COLO668 (cell line): ENCODE measurements around the gene MISFA.
"Not testable (repeated sequence)": the region's sequence is repeated elsewhere in the genome, so short reads cannot be mapped to it uniquely, and the experiment has no call there.

Experiments used
- DNase-seq: peaks from one replicate; lab custom pipeline; 2025; ENCODE audit not compliant: unreplicated experiment; lab: John Stamatoyannopoulos, UW

MISFA gene

DNA sequence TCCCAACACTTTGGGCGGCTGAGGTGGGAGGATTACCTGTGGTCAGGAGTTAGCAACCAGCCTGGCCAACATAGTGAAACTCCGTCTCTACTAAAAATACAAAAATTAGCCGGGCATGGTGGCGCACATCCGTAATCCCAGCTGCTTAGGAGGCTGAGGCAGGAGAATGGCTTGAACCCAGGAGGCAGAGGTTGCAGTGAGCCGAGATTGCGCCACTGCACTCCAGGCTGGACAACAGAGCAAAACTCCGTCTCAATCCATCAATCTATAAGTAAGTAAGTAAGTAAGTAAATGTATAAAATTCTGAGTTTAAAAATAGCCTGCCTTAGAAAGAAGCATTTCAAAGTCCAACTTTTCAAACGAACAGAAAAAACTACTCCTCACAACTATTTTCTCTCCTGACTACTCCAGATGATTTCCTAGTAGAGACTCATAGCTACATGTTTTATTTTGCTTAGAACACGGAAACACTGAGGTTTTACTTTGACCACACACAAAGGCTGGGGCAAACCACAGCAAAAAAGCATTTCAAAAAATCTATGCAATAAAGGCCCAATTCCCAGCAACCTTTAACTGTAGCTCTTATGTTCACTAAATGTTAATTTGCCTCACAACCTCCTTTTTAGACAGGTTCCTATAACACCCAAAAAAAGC lies 18.2 kb downstream of the MISFA start:
- no peak for DNase-seq

DNA sequence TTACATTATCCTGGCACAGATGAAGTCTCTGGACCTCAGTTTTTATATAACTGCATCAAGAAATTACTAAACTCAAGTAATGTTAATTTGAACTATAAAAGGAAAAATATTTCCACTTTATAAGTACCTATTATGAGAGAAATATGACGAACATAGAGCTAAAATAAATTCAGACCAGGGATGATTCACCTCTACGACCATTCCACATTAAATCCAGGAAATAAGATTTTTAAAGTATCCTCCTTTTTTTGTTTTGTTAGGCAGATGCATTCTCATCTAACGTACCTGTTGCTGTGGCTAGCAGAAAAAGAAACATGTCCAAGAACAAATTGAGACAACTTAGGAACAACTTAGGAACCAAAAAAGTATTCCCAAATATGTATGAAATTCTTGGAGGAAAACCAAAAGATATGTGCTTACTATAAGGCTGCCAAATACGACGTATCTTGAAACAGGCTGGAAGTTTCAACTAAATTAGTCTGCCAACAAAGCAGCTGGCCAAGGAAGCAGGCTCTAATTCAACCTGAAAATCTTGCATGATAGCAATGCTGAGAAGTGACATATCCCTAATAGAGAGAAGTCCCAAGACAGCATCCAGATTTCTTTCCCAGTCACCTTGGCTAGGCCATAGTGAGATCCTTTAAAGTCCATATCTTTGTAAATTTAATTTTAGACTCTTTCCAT lies 18.9 kb downstream of the MISFA start:
- DNase-seq = no peak

DNA sequence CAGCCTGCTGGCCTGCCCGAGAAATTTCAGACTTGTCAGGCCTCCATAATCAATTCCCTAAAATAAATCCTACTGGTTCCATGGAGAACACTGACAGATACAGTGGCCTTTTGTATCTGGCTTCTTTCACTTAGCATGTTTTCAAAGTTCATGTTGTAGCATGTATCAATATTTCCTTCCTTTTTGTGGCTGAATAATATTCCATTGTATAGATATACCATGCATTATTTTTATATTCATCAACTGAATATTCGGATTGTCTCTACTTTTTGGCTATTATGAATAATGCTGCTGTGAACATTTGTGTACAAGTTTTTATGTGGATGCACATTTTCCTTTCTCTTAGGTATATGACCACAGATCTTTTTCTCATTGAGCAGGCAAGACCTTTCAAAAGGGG lies 24.1 kb downstream of the MISFA start:
- no peak for DNase-seq

DNA sequence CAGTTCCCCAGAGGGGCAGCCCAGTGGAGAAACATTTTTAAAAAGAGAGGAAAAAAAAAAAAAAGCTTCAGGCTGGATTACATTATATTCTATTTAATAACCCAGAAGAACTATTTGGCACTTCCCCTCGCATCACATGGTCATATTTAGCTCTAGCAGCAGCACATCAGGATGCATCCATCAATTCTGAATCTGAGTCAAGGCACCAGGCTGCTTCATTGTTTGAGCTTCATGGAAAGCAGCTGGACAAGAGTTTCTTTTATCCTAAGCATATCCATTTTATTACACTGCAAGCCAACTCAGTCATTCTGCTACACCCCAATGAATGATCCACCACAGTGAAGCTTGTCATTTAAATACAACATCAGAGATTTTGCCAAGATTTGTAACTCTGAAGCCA lies 24.6 kb downstream of the MISFA start:
- DNase-seq = no peak

DNA sequence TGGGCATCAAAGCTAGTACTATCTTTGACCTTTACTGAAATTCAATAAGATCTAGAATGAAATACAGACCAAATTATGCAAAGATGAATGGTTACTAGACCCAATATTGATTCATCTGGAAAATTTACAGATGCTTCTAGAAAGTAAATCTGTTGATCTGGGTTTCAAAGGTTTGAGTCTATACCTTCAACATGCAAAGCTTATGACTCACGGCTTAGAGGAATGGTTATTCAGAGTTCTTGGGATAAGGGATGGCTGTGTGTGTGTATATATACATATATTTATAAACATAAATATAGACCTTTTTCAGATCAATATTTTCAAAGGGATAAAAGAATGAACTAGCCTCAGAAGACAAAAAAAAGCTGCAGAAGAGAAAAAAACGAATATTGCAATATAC lies 33.3 kb downstream of the MISFA start:
- DNase-seq = no peak

DNA sequence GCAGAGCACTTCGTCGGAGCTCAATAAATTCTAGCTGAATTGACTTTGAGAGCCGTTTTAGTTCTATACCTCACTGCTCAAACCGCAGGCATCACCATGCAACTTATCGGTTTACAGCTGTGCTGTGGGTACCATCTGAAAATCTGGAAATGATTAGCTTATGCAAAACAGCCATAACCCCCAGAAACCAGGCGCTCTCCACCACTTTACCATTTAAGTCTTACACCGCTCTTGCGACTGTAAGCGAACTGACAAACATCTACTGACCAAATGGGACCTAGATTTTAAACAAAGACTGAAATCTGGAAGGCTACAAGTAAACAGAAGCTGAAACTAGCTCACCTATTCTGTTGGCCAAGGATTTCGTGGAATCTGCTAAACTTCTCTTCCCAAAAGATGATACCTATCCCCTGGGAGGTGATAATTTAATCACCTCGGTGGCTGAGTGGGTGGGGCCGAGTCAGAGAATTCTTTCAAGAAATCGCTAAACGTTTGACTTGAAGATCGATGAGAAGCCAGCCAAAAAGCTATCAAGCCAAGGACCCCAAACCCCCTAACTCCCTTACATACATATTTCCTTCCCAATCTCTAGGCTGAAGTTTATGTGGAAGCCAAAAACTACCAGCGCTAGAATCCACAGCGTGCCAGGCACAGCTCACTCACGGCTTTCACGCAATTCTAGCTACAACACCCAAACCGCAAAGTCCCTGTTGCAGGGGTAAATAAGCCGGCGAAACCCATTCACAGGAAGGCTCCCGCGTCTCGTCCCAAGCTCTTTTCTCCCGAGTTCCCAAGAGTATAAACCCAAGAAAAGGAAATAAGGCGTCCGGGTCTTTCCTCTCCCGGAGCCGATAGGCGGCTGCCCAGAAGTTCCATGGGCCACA lies 33.9 kb downstream of the MISFA start:
- no peak for DNase-seq

DNA sequence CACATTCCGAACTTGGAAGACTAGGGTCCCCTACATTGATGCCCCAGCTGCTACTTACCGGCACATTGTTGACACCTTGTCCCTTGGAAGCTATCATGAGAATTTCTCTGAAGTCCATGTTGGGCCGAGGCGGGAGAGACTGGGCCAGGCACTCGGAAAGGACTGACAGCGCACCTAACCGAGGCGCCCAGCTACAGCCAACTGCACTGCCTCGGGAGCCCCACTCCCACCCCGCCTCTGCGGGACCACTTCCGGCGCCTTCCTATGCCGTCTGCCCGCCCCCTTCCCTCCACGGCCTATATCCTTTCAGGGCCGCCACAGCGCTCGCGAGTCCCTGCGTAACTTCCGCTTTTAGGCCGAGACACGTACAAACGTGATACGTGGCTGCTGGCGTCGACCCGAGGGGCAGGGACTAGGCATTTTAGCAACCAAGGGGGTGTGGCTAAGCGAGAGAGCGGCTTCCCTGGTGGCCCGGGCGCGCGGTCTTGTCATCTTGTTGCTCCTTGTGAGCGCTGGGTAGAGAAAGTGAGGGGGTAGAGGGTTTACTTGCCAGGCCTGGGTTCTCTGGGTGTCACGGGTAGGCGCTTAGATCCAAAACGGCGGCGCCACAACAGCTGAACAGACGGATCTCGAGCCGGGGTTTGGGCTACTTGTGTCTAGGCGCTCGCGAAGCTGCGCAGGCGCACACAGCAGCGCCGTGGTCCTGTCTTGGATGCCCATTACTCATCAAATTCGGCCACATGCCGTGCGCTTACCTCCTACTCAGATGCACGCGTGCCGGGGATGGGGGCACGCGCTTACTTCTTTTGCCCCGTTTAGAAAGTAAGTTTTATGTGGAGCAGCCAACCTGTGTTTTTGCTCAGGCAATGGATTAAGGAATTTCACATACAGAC lies 34.8 kb downstream of the MISFA start, which contains the start of gene SPTY2D1:
Gene SPTY2D1 (minus strand): TSS at position 203 of the 893 bp plus-strand sequence. CDS start 85 bp downstream, at position 118.
- DNase-seq = peak; percentile 98

DNA sequence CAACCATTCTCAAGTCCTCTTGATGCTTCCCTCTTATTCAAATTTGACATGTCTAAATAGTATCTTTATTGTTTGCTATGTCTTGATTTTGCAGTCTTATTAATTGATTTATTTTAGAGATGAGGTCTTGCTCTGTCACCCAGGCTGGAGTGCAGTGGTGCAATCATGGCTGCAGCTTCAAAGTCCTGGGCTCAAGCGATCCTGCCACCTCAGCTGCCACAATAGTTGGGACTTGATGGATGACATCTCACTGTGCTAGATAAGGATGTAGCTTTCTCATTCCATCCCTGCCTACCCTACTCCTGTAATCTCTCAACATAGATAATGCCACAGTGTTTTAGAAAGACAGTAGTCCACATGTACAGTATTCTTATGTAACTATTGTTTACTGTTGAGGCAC lies 42.1 kb downstream of the MISFA start:
- DNase-seq = no peak

DNA sequence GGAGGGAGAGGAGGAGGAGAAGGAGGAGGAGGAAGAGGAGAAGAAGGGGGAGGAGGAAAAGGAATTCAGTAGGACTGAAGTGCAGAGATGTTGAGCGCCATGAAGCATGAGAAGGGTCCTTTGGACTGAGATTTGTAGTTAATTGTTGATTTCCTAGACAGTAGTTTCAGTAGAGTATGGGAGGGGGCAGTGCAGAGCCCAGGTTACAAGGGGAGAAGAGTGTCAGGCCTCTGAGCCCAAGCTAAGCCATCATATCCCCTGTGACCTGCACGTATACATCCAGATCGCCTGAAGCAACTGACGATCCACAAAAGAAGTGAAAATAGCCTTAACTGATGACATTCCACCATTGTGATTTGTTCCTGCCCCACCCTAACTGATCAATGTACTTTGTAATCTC lies 43.4 kb downstream of the MISFA start:
- not testable (repeated sequence) for DNase-seq

DNA sequence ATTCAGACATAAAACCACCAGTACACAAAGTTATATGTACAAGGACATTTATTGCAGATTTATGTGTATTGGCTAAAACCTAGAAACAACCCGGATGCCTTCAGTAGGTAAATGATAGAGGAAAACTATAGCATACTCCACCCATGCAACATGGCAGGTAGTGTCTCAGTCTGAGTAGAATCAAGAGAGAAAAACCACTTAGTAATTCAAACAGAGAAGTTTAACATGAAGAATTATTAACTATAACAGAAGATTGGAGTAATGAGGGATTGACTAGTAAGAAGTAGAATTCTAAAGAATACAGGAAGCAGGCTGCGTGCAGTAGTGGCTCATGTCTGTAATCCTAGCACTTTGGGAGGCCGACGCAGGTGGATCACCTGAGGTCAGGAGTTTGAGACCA lies 50.8 kb downstream of the MISFA start:
- no peak for DNase-seq

DNA sequence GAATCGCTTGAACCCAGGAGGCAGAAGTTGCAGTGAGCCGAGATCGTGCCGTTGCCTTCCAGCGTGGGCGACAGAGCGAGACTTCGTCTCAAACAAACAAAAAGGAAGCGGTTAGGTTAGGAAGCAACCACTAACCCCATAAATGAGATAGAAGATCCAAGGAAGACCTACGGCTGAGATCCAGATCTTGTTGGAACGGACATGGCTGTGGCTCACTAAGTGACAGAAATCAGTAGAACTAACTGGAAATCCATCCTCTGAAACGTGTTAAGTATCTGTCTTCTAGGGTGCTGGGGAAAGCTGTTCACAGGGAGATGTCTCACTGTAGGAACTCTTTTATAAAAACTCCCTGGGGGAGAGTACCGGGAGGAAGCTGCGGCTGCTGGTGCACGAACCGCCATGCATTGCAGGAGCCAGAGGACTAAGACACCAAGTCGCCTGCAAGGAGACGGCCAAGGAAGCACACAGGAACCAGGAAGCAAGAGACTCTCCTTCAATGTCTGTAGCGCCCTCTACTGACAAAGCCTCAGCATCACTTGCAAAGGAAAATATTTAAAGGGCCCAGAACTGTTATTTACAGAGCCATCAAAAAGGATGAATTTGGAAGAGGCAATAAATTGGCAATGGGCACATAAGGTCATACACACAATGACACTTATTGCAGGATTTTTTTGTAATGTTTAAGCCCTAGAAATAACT lies 51.4 kb downstream of the MISFA start:
- DNase-seq = peak; percentile 18
